ENCODE measurements around the gene PAQR9.

PAQR9 gene

DNA sequence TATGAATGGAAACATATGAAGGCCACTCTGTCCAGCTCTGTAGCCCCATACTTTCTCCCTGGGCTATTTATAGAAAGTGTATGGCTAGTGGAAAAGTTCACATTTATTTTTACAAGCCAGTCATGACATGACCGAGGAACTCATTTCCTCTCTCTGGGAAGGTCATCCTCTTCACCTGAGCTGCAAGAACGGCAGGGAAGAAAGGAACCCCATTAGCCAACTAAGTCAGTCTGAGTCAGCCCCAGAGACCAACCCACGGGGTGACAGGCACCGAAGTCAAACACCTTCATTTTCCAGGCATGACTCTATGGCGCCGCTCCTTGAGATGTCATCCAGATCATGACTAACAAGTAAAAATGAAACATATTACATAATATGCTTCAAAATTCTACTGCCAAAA is 4.8 kb downstream of the PAQR9 start:
- Histone ChIP-seq H3K27me3 (replicated peaks) (peaks cover 9% of the 10 kb centered on the region), H3K36me3 (replicated peaks) (no peaks in the 10 kb centered on the region), H3K27ac (no peak overlapping the region), H3K4me3 (ENCODE audit: low read depth, low read length) (no peak overlapping the region)
- in situ Hi-C loops (cut with HindIII; ENCODE audit: low pct_ligation_motif_present, low sequenced_read_pairs), result loop anchor here (25.0 kb wide), 1 partner anchor 121 kb away; no protein-coding TSS in a partner anchor
- peak; percentile 59 for DNase-seq
- TF ChIP-seq, protein P1, sequence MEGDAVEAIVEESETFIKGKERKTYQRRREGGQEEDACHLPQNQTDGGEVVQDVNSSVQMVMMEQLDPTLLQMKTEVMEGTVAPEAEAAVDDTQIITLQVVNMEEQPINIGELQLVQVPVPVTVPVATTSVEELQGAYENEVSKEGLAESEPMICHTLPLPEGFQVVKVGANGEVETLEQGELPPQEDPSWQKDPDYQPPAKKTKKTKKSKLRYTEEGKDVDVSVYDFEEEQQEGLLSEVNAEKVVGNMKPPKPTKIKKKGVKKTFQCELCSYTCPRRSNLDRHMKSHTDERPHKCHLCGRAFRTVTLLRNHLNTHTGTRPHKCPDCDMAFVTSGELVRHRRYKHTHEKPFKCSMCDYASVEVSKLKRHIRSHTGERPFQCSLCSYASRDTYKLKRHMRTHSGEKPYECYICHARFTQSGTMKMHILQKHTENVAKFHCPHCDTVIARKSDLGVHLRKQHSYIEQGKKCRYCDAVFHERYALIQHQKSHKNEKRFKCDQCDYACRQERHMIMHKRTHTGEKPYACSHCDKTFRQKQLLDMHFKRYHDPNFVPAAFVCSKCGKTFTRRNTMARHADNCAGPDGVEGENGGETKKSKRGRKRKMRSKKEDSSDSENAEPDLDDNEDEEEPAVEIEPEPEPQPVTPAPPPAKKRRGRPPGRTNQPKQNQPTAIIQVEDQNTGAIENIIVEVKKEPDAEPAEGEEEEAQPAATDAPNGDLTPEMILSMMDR (IDR thresholded peaks at IDR 0.05; ENCODE audit: low read depth, low read length, missing control alignments), result no peak

DNA sequence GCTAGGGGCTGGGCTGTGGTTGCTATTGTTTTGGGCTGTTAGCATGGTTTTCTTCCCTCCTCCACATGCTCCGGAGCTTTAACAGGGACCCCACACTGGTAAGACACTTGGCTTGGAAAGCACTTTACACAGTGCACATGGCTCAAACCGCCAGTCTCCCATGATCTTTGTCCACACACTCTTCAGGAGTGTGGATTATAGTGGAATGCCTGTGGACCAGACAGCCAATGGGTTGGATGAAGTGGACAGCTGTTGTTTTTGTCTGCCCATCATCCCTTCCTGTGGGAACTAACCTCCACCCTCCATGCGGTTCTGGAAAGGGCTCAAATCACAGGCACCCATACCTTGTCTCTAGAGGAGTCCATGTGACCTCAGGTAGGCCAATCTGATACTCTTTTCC is 10.0 kb downstream of the PAQR9 start:
- DNase-seq, result no peak
- H3K4me3 ChIP-seq (ENCODE audit: low read depth, low read length), result no peak overlapping the region
- no peak overlapping the region for H3K27ac ChIP-seq
- no peaks in the 10 kb centered on the region for H3K36me3 ChIP-seq (replicated peaks)
- no peaks in the 10 kb centered on the region for H3K27me3 ChIP-seq (replicated peaks)
- TF ChIP-seq, protein P1 (IDR thresholded peaks at IDR 0.05; ENCODE audit: low read depth, low read length, missing control alignments), result no peak
- in situ Hi-C loops (cut with HindIII; ENCODE audit: low pct_ligation_motif_present, low sequenced_read_pairs), result loop anchor here (25.0 kb wide), 1 partner anchor 116 kb away; no protein-coding TSS in a partner anchor

DNA sequence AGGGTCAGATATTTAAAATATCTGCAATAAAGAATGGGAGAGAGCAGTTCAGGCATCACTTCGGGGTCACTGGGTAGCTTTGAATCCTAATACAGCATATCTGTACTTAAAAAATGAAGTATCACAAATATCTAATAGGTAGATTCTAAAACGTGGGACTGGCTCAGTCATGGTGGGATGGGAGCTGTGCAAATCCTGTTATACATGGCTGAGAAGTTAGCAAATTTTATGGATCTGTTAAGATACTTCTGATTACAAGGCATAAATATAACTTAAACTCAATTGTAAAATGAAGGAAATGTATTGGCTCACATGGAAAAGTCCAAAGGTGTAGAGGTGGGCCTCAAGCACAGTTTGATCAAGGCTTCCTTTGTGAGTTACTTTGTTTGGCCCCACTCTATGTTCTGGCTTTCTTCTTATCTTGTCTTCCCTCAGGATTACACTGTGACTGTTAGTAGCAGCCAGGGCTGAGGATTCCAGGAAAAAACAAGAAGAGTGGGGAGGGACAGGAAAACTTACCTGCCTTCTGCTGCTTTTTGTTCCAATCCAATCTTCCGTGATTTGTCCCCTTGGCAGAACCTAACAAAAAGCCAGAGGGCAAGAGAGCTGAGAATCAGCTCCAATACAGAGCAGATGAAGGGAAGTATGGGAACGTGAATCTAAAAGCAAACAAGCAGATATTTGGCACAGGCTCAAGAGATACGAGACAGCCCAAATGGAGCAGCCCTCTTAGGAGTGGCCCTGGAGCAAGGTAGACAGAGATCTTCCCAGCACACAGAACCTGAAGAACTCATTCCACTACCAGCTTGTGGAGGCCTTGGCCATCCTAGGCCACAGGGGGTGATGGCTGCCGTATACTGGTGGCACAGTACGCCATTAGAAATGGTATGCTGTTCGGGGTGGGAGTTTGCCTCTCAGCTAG is 10.9 kb downstream of the PAQR9 start:
- in situ Hi-C loops (cut with HindIII; ENCODE audit: low pct_ligation_motif_present, low sequenced_read_pairs), result loop anchor here (25.0 kb wide), 1 partner anchor 115 kb away; no protein-coding TSS in a partner anchor
- H3K27ac ChIP-seq, result no peak overlapping the region
- peaks cover under 1% of the 10 kb centered on the region for H3K27me3 ChIP-seq (replicated peaks)
- TF ChIP-seq, protein P1 (IDR thresholded peaks at IDR 0.05; ENCODE audit: low read depth, low read length, missing control alignments), result no peak
- no peak for DNase-seq
- no peak overlapping the region for H3K4me3 ChIP-seq (ENCODE audit: low read depth, low read length)
- H3K36me3 ChIP-seq (replicated peaks), result no peaks in the 10 kb centered on the region

DNA sequence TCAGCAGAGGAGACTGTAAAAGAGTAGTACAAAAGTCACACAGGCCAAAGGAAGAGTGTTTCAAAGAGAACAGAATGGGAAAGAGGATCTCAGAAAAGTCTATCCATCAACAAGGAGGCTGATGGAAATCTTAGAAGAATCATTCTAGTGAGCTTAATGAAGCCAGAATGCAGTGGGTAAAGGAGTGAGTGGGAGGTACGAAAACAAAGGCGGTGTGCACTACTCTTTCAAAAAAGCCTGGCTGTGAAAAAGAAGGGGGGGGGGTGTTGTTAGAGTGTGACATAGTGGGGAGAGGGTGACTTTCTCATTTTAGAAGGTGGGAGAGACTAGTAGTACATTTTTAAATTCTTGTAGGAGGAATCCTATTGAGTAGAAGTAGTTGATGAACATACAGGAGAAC is 11.7 kb downstream of the PAQR9 start:
- no peak for DNase-seq
- TF ChIP-seq, protein P1 (IDR thresholded peaks at IDR 0.05; ENCODE audit: low read depth, low read length, missing control alignments), result no peak

DNA sequence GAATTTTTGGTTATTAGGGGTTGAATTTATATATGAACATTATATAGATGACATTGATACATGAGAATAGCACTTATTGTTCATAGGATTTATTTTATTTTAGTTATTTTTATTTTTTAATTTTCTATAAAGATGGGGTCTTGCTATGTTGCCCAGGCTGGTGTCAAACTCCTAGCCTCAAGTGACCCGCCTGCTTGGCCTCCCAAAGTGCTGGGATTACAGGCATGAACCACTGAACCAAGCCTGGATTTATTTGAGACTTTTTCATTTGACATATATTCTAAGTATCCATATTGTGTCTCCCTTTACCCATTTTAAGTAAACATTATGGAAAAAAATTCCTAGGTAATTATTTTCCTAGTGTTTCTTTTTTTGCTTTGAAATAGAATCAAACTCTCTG is 12.5 kb downstream of the PAQR9 start:
- H3K27ac ChIP-seq, result no peak overlapping the region
- in situ Hi-C loops (cut with HindIII; ENCODE audit: low pct_ligation_motif_present, low sequenced_read_pairs), result loop anchor here (25.0 kb wide), 1 partner anchor 114 kb away; no protein-coding TSS in a partner anchor
- no peak overlapping the region for H3K4me3 ChIP-seq (ENCODE audit: low read depth, low read length)
- no peaks in the 10 kb centered on the region for H3K36me3 ChIP-seq (replicated peaks)
- TF ChIP-seq, protein P1 (IDR thresholded peaks at IDR 0.05; ENCODE audit: low read depth, low read length, missing control alignments), result no peak
- DNase-seq, result no peak
- H3K27me3 ChIP-seq (replicated peaks), result peaks cover 2% of the 10 kb centered on the region

More for the DNA sequence above, 11.7 kb downstream of the PAQR9 start:
- in situ Hi-C loops (cut with HindIII; ENCODE audit: low pct_ligation_motif_present, low sequenced_read_pairs), result loop anchor here (25.0 kb wide), 1 partner anchor 114 kb away; no protein-coding TSS in a partner anchor
- Histone ChIP-seq H3K4me3 (ENCODE audit: low read depth, low read length) (no peak overlapping the region), H3K27me3 (replicated peaks) (peaks cover 2% of the 10 kb centered on the region), H3K36me3 (replicated peaks) (no peaks in the 10 kb centered on the region), H3K27ac (no peak overlapping the region)

Measured in brain microvascular endothelial cell (primary cell).